Nephron (organoid): Measurements from ENCODE around the gene ZFHX2.

Source experiments
- H3K27ac Mint-ChIP-seq, 3 experiments: 2 replicates each; pipeline ENCODE4 v1.8.0; 2020; ENCODE audit warnings: mixed read lengths in 3 of 3, mild to moderate bottlenecking in 2 of 3, moderate library complexity in 1 of 3
- H3K27me3 Mint-ChIP-seq: 2 replicates; pipeline ENCODE4 v1.8.0; 2021; ENCODE audit warnings: low read depth, mild to moderate bottlenecking, moderate library complexity, mixed read lengths
- H3K36me3 Mint-ChIP-seq: 2 replicates; pipeline ENCODE4 v1.8.0; 2020; ENCODE audit warnings: low read depth, mixed read lengths
- H3K4me1 Mint-ChIP-seq: 2 replicates; pipeline ENCODE4 v1.8.0; 2020; ENCODE audit warnings: mixed read lengths
- H3K4me3 Mint-ChIP-seq, 3 experiments: 2 replicates each; pipeline ENCODE4 v1.8.0; 2020; ENCODE audit warnings: mild to moderate bottlenecking in 3 of 3, mixed read lengths in 3 of 3, moderate library complexity in 2 of 3
- H3K9me3 Mint-ChIP-seq: 2 replicates; pipeline ENCODE4 v1.8.0; 2020; ENCODE audit warnings: mixed read lengths
- TF ChIP-seq, protein P1 (sequence below), 3 experiments: fragments of 200-600 bp; sonication (generic); IDR thresholded peaks; one replicate each; pipeline ENCODE4 v1.5.0; 2021; ENCODE audit warnings: antibody characterized with exemption in 3 of 3; ENCODE audit not compliant: unreplicated experiment in 3 of 3

ZFHX2 gene

DNA sequence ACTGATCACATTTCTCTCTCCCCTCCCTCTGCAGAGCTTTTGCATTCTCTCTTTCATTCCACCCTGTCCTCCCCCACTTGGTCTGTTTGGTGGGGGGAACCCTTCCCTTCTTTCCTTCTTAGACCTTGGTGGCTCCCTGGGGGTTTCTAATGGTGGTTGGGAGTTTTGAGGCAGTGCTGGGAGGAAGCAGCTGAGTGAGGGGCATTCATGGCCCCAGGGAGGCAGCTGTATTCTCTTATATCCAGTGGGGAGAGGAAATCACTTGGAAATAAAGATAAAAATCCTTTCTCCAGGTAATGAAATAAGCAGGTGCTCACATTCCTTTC is 68.8 kb downstream of the ZFHX2 start:
- Mint-ChIP-seq H3K36me3 (peaks cover 13% of the 10 kb centered on the region), H3K9me3 (no peaks in the 10 kb centered on the region), H3K27ac (peak overlapping the region in 1 of 3 experiments; percentile 63), H3K4me1 (peaks cover 10% of the 10 kb centered on the region), H3K27me3 (no peaks in the 10 kb centered on the region), H3K4me3 (no peak overlapping the region)
- TF ChIP-seq, protein P1, sequence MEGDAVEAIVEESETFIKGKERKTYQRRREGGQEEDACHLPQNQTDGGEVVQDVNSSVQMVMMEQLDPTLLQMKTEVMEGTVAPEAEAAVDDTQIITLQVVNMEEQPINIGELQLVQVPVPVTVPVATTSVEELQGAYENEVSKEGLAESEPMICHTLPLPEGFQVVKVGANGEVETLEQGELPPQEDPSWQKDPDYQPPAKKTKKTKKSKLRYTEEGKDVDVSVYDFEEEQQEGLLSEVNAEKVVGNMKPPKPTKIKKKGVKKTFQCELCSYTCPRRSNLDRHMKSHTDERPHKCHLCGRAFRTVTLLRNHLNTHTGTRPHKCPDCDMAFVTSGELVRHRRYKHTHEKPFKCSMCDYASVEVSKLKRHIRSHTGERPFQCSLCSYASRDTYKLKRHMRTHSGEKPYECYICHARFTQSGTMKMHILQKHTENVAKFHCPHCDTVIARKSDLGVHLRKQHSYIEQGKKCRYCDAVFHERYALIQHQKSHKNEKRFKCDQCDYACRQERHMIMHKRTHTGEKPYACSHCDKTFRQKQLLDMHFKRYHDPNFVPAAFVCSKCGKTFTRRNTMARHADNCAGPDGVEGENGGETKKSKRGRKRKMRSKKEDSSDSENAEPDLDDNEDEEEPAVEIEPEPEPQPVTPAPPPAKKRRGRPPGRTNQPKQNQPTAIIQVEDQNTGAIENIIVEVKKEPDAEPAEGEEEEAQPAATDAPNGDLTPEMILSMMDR (IDR thresholded peaks at IDR 0.05; ENCODE audit: unreplicated experiment in 3 of 3), result no peak

DNA sequence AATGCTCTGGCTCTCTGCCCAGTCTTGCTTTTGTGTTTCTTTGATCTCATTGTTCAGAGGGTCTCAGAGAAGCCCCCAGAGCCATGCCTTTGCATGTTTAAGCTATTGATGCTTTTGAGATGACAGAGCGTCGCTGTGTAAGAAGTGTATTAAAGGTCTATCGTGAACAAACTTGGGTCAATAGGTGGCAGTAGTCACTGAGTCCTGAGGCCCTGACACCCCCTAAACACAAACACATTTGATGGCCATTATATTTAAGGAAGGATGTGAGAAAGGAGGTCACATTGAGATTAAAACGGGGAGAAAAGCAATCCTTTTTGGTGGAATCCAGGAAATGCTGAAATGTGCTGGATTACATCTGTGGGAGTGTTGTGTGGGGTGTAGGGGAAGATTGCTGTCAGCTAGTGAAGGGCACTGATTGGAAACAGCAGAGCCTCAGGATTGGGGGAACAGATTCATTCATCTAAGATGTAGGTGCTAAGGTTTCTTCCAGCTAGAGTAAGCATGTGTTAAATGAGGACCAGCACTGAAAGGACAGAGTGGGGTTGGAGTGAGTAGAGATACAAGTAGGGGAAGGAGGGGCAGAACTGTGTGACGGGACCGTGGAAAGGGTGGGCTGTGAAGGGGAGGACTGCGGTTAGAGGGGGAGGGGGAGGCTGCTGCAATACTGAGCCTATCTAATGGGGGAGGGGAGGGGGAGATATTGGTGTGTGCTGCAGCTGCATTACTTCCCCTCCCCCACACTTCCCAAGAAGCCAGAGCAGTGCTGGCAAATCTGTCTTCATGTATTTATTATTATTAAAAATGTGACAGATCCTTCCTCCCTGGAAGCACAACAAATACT is 69.4 kb downstream of the ZFHX2 start:
- H3K4me1 Mint-ChIP-seq, result peaks cover 10% of the 10 kb centered on the region
- H3K36me3 Mint-ChIP-seq, result peaks cover 15% of the 10 kb centered on the region
- no peak overlapping the region for H3K4me3 Mint-ChIP-seq
- H3K9me3 Mint-ChIP-seq, result no peaks in the 10 kb centered on the region
- no peaks in the 10 kb centered on the region for H3K27me3 Mint-ChIP-seq
- TF ChIP-seq, protein P1 (IDR thresholded peaks at IDR 0.05; ENCODE audit: unreplicated experiment in 3 of 3), result no peak
- H3K27ac Mint-ChIP-seq, result peak overlapping the region in 2 of 3 experiments; percentile 2 to 31

DNA sequence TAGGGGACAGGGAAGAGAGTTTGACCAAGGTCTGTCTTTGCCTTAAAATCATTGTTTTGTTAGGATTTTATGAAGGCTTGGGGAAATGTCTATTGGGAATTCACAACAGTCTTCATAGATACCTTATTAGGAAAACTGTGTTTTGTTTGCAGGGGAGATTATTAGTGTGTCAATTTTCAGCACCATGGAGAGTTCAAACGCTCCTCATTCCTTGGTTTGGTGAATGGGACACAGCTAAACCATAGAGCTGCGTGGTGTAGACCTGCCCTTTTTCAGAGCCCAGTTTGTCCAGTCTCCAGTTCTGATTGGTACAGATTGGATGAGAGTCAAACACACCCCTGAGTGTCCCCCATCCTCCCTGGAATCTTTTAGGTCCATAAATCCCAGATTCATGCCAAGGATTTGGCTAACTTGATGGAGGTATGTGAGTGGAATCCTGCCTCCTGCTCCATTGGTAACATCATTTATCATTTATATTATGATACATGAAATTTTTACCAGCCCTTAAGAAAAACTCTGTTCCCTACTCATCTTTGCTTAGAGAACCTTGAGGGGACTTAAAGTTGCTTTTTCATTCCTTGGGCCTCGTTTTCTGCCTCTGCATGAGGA is 70.1 kb downstream of the ZFHX2 start:
- H3K27ac Mint-ChIP-seq, result no peak overlapping the region

DNA sequence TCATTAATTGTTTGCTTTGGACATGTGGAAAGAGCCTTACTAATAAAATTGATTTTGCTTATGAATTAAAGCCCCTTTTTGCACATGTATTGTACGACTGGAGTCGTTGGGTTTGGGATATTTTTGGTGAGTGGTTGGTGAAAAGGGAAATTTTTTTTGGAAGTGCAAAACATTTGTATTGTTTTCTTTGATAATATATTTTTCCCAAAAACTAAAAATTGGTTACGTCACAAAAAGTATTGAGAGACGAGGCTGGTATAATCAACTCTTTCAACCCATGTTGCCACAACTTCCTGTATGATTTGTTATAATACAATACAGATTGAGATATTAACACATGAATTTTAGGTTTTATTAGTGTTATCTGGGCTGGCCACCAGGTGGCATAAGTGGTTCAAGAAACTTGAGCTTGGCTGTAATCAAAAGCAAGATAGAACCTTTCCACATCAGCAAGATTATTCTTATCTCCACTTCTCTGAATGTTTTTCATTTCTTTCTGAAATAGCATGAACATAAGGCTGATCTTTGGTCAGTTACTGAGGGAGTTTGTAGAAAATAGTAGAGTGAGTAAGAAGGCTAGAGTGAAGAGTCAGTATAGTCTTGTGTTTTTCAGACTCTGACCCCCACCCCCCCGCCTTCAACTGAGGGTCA is 73.3 kb downstream of the ZFHX2 start:
- Mint-ChIP-seq H3K36me3 (peaks cover 42% of the 10 kb centered on the region), H3K4me1 (peaks cover 8% of the 10 kb centered on the region), H3K27ac (no peak overlapping the region), H3K27me3 (no peaks in the 10 kb centered on the region), H3K9me3 (no peaks in the 10 kb centered on the region), H3K4me3 (no peak overlapping the region)
- TF ChIP-seq, protein P1 (IDR thresholded peaks at IDR 0.05; ENCODE audit: unreplicated experiment in 3 of 3), result peak; percentile 73 to 83 (median 73)

More for the DNA sequence above, 70.1 kb downstream of the ZFHX2 start:
- no peak overlapping the region for H3K4me3 Mint-ChIP-seq
- TF ChIP-seq, protein P1 (IDR thresholded peaks at IDR 0.05; ENCODE audit: unreplicated experiment in 3 of 3), result no peak
- no peaks in the 10 kb centered on the region for H3K9me3 Mint-ChIP-seq
- no peaks in the 10 kb centered on the region for H3K27me3 Mint-ChIP-seq
- H3K36me3 Mint-ChIP-seq, result peaks cover 21% of the 10 kb centered on the region
- peaks cover 10% of the 10 kb centered on the region for H3K4me1 Mint-ChIP-seq

DNA sequence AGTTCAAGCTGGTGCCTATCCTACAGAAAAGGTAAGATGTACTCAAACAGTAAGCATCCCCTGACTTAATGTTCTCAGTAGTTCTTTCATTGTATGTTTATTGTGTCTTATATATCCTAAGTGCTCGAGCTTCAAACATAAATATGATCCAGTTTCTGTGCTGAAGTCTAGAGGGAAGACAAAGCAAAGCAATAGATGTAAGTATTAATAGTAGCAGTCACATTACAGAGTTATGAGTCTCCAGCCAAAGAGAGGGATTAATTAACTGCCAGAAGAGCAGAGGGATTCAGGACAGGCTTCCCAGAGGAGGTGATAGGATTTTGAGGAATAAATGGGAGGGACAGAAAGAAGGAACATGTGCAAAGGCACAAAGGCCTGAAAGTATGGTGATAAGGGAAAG is 80.6 kb downstream of the ZFHX2 start:
- Mint-ChIP-seq H3K27me3 (no peaks in the 10 kb centered on the region), H3K9me3 (no peaks in the 10 kb centered on the region), H3K36me3 (peaks cover 27% of the 10 kb centered on the region), H3K27ac (no peak overlapping the region), H3K4me3 (no peak overlapping the region), H3K4me1 (no peaks in the 10 kb centered on the region)
- TF ChIP-seq, protein P1 (IDR thresholded peaks at IDR 0.05; ENCODE audit: unreplicated experiment in 3 of 3), result no peak
